Kidney epithelial cell (primary cell): Measurements from ENCODE around the gene TMEM150B. TPM values are rescaled to one million over a fixed set of nuclear protein-coding genes. Genes with fewer than 3 reads are reported as not detected.
"Not testable (repeated sequence)": the region's sequence is repeated elsewhere in the genome, so short reads cannot be mapped to it uniquely, and the experiment has no call there.

ENCODE experiments used
- DNase-seq: peaks from one replicate; pipeline ENCODE4 v3.0.0-alpha.2; 2010; ENCODE audit warnings: low read depth
- H3K27me3 ChIP-seq: 2 replicates; pipeline ENCODE4 v1.6.0; 2011; ENCODE audit warnings: low read length; ENCODE audit not compliant: control insufficient read depth, insufficient read depth
- H3K36me3 ChIP-seq: 2 replicates; pipeline ENCODE4 v1.5.1; 2011; ENCODE audit warnings: low read length; ENCODE audit not compliant: control insufficient read depth, insufficient read depth
- H3K4me3 ChIP-seq: 2 replicates; pipeline ENCODE4 v1.5.1; 2011; ENCODE audit warnings: low read depth, mild to moderate bottlenecking, control low read depth, low read length
- CTCF ChIP-seq: IDR thresholded peaks from 2 replicates; pipeline ENCODE4 v1.5.1; 2011; ENCODE audit warnings: mild to moderate bottlenecking, moderate library complexity, low read length, control low read depth, inconsistent platforms; ENCODE audit not compliant: insufficient read depth, poor library complexity, severe bottlenecking
- total RNA-seq: library from RNA; depleted of rRNA; stranded (reverse); fragments of >200 nt; gene quantifications from 2 replicates; pipeline ENCODE4 v1.2.3, GENCODE V29; 2015

The TMEM150B gene
- total RNA-seq, 1 donor from 2014 or later, result not detected

GRCh38 chr19:55340784-55341147 lies 15.6 kb upstream of the TMEM150B start:
- Histone ChIP-seq H3K4me3 (peak overlapping the region; percentile 86), H3K27me3 (no peaks in the 10 kb centered on the region), H3K36me3 (peaks cover 1% of the 10 kb centered on the region)
- peak; percentile 50 for TF ChIP-seq CTCF
- DNase-seq, result no peak

GRCh38 chr19:55339889-55340783 lies 15.0 kb upstream of the TMEM150B start:
- no peaks in the 10 kb centered on the region for H3K27me3 ChIP-seq
- peaks cover 1% of the 10 kb centered on the region for H3K36me3 ChIP-seq
- peak overlapping the region; percentile 86 for H3K4me3 ChIP-seq
- TF ChIP-seq CTCF, result no peak
- DNase-seq, result no peak

- peak within 1 kb of the TSS; percentile 86 for H3K4me3 ChIP-seq
- H3K36me3 ChIP-seq, result peaks cover 1% of the 10 kb centered on the region
- TF ChIP-seq CTCF, result peak; percentile 42
- H3K27me3 ChIP-seq, result no peaks in the 10 kb centered on the region
- DNase-seq, result peak; percentile 100
Observed at GRCh38 chr19:55339105-55339888, 14.2 kb upstream of the TMEM150B start, which contains the start of gene KMT5C. Gene KMT5C, plus strand, starts transcription at chr19:55339876. Its CDS starts 2,061 bp downstream, at chr19:55341937.

DNA sequence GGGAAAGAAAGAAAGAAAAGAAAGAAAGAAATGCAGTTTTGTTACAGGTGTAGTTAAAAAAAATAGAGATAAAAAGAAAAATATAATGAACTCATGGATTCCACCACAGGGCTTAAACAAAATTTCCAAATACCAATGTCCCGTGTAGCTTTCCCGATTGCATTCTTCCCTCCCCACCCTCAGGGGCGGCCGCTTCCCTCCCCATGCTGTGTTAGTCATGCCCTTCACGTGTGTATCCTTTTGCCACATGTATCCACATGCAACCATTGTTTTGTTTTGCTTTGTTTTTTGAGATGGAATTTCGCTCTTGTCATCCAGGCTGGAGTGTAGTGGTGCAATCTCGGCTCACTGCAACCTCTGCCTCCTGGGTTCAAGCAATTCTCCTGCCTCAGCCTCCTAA lies 11.0 kb upstream of the TMEM150B start:
- H3K27me3 ChIP-seq, result no peaks in the 10 kb centered on the region
- TF ChIP-seq CTCF, result no peak
- DNase-seq, result no peak
- H3K36me3 ChIP-seq, result no peaks in the 10 kb centered on the region
- H3K4me3 ChIP-seq, result no peak overlapping the region

DNA sequence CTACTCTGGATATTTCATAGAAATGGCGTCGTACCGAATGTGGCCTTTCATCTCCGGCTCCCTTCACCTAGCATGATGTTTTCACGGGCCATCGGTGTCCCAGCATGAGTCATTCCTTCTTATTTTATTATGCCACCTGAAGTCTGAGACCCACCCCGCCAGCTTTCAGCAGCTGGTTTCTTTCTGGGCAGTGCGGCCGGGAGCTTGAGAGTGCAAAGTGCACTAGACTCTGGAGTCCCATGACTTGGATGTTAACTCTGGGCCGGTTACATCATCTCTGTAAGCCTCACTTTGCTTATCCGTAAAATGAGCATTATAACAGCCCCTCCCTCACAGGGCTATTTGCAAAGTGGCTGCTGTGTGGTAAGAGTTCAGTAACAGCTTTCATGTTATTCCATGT lies 8.7 kb upstream of the TMEM150B start:
- DNase-seq, result no peak
- no peak overlapping the region for H3K4me3 ChIP-seq
- no peak for TF ChIP-seq CTCF
- no peaks in the 10 kb centered on the region for H3K27me3 ChIP-seq
- H3K36me3 ChIP-seq, result no peaks in the 10 kb centered on the region

- H3K36me3 ChIP-seq, DNase-seq, H3K4me3 ChIP-seq, H3K27me3 ChIP-seq: not testable (repeated sequence)
Observed at GRCh38 chr19:55329791-55330190, 4.7 kb upstream of the TMEM150B start.

GRCh38 chr19:55328774-55329318 lies 3.7 kb upstream of the TMEM150B start:
- DNase-seq, H3K36me3 ChIP-seq, H3K4me3 ChIP-seq, H3K27me3 ChIP-seq: not testable (repeated sequence)
